Measurements from ENCODE around the gene LGALS3BP. TPM values are rescaled to one million over a fixed set of nuclear protein-coding genes. Genes with fewer than 3 reads are reported as not detected.
A peak's percentile ranks its signal among the peaks of the same experiment; 100 is the strongest.

The LGALS3BP gene
- total RNA-seq, 1 experiment from 2014 or later: 69.8 TPM

GRCh38 chr17:78953356-78954350, 26.1 kb downstream of the LGALS3BP start:
- Histone ChIP-seq H2BK20ac (ENCODE audit: low read depth, low read length, poor library complexity, severe bottlenecking) (no peak overlapping the region), H4K5ac (ENCODE audit: insufficient read length, low read depth, low read length) (no peak overlapping the region), H3K4ac (ENCODE audit: low read depth, low read length) (no peak overlapping the region), H2BK5ac (ENCODE audit: insufficient read length, low read length) (no peak overlapping the region), H2BK15ac (ENCODE audit: low read depth, low read length) (no peak overlapping the region), H3K14ac (ENCODE audit: insufficient read depth, low read length) (no peak overlapping the region), H3K27me3 (ENCODE audit: insufficient read depth, low read length) (no peaks in the 10 kb centered on the region), H3K4me1 (ENCODE audit: insufficient read depth, low read length) (no peaks in the 10 kb centered on the region), H2AFZ (ENCODE audit: low read length) (no peak overlapping the region), H3K9me3 (ENCODE audit: control insufficient read depth, low read depth, low read length) (peaks cover 10% of the 10 kb centered on the region), H2AK5ac (ENCODE audit: insufficient read length, low read length) (no peak overlapping the region), H4K20me1 (ENCODE audit: control insufficient read depth, insufficient read depth, insufficient read length) (no peaks in the 10 kb centered on the region), H3K18ac (ENCODE audit: insufficient read length, low read depth, low read length) (no peak overlapping the region), H3T11ph (ENCODE audit: low read length) (no peak overlapping the region), H3K27ac (ENCODE audit: insufficient read length, low read depth, low read length) (no peak overlapping the region), H3K23ac (ENCODE audit: insufficient read length, low read depth, low read length) (no peak overlapping the region), H4K8ac (replicated peaks; ENCODE audit: insufficient read length, low read depth, low read length) (no peak overlapping the region), H2BK12ac (ENCODE audit: insufficient read length, low read depth, low read length) (no peak overlapping the region), H2BK120ac (ENCODE audit: low read depth, low read length, poor library complexity, severe bottlenecking) (no peak overlapping the region), H3K4me2 (ENCODE audit: insufficient read depth, insufficient read length, low read length) (no peak overlapping the region), H3K79me2 (ENCODE audit: insufficient read depth, low read length) (no peaks in the 10 kb centered on the region), H3K79me1 (ENCODE audit: insufficient read depth, low read depth, low read length, poor library complexity, severe bottlenecking) (no peaks in the 10 kb centered on the region), H4K91ac (ENCODE audit: insufficient read length, low read depth, low read length) (no peak overlapping the region), H3K56ac (ENCODE audit: insufficient read length, low read depth, low read length) (no peak overlapping the region), H3K9ac (ENCODE audit: extremely low read depth, insufficient read length, low read length) (no peak overlapping the region), H3K23me2 (ENCODE audit: insufficient read length, low read depth, low read length, poor library complexity, severe bottlenecking) (no peaks in the 10 kb centered on the region)
- Mint-ChIP-seq H3K27ac (no peak overlapping the region), H3K4me1 (peaks cover 2 to 29% of the 10 kb centered on the region in 2 experiments; a peak in 3 of 4 replicates), H3K9me3 (peaks cover 17 to 20% of the 10 kb centered on the region in 2 experiments), H3K36me3 (ENCODE audit: insufficient read depth in 1 of 3, low read depth in 3 of 3) (peaks cover 4 to 17% (median 7%) of the 10 kb centered on the region in 3 experiments; a peak in 6 of 7 replicates), H3K27me3 (ENCODE audit: low read depth) (peaks cover 10% of the 10 kb centered on the region), H3K4me3 (no peak overlapping the region; a peak in 2 of 5 replicates)
- no CpG with 5 or more reads among the region's 29 CpGs for WGBS (ENCODE audit: extremely low coverage, insufficient read length, low lambda C conversion rate)
- DNase-seq: peak; percentile 32
- TF ChIP-seq CTCF (conservative IDR thresholded peaks at IDR 0.05): no peak
